IPS-11a (cell line): ENCODE data around the gene PPP2R5C.
"Not testable (repeated sequence)": the region's sequence is repeated elsewhere in the genome, so short reads cannot be mapped to it uniquely, and the experiment has no call there.

Experiments
- H3K4me3 ChIP-seq: one replicate; pipeline ENCODE4 v1.5.1; 2013; ENCODE audit warnings: low read depth, low read length, control low read depth

Gene PPP2R5C

DNA sequence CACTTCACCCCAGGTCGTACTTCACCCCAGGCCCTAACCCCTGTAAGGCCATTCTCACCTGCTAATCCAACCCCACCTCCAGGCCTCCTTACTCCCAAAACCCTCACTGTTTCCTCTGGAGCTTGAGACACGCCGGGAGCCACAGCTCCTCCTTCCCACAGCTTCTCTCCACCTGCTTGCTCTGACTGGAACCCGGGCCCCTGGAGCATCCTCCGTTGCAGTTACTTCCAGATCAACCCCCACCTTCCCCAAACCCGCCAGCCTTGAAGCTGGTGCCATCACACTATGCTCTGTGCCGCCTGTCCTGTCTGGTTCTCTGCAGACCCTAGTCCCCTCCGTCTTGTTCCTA lies 34.6 kb upstream of the PPP2R5C start:
- no peak overlapping the region for H3K4me3 ChIP-seq

DNA sequence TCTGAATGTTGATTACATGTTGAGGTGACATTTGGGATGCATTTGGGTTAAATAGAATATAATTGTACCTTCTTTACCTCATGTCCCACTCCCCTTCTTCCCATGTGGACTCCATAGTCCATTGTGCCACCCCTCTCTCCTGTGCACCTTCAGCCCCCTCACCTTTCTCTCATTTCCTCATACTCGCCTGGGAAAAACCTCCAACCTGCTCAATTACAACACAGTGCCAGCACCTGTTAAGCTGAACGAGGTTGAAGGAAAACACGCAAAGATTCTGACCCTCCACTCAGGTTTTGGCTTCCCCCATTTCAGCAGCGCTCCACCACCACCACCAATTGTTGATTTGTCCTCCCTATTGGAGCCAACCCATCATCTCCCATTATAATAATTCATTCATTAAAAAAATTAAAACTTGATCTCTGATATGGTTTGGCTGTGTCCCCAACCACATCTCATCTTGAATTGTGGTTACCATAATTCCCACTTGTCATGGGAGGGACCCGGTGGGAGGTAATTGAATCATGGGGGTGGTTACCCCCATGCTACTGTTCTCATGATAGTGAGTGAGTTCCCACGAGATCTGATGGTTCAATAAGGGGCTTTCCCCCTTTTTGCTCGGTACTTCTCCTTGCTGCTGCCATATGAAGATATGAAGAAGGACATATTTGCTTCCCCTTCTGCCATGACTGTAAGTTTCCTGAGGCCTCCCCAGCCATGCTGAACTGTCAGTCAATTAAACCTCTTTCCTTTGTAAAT lies 33.7 kb upstream of the PPP2R5C start:
- no peak overlapping the region for H3K4me3 ChIP-seq

DNA sequence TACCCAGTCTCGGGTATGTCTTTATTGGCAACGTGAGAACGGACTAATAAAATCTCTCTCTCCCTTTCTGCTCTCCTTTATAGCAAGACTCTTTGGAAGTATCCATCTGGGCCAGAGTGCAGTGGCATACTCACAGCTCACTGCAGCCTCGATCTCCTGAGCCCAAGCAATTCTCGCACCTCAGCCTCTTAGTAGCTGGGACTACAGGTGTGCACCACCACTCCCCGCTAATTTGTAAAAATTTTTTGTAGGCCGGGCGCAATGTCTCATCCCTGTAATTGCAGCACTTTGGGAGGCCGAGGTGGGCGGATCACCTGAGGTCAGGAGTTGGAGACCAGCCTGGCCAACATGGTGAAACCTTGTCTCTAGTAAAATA lies 33.2 kb upstream of the PPP2R5C start:
- no peak overlapping the region for H3K4me3 ChIP-seq

DNA sequence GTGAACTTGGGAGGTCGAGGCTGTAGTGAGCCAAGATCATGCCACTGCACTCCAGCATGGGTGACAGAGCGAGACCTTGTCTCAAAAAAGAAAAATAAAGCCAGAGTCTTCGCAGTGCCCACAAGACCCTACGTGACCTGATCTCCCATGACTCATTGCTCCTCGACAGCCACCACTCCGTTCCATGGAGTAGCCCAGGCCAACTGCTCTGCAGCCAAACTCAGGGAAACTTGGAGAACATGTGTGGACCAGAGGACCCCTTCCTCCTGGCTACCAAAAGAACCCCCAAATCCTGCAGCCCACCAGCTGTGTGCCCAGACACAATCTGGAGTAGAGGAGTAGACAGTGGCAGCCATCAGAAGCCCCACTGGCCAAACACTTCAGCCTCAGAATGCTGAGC lies 32.1 kb upstream of the PPP2R5C start:
- H3K4me3 ChIP-seq: no peak overlapping the region

DNA sequence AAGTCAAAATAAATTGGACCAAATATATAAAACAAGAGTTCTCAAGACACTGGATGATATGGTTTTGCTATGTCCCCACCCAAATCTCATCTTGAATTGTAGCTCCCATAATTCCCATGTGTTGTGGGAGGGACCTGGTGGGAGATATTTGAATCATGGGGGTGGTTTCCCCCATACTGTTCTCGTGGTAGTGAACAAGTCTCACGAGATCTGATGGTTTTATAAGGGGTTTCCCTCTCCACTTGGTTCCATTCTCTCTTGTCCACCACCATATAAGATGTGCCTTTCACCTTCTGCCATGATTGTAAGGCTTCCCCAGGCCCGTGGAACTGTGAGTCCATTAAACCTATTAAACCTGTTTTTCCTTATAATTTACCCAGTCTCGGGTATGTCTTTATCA lies 31.4 kb upstream of the PPP2R5C start:
- not testable (repeated sequence) for H3K4me3 ChIP-seq

DNA sequence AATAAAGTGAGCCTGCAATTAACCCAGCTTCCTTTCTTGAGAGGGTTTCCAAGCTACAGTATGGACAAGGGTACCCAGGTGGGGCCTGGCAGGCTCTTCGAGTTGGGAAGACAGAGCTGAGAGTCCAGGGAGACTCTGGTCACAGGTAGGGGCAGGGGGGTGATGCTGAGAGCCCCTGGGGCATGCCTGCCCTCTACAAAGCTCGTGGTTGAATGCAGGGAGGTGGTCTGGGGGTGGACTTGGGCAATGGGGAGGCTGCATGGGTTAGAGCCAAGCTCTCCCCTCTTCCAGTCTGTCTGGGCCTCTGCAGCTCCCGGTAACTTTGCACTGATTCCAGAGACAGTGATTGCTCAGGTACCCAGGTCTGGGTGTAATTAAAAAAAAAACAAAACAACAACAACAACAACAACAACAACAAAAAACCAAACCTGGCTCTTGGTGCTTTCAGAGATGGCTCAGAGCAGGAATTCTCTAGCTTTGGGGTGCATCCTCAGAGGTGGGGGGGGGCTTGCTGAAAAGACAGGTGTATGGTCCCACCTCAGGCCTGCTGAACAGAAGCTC lies 30.8 kb upstream of the PPP2R5C start:
- H3K4me3 ChIP-seq: no peak overlapping the region

DNA sequence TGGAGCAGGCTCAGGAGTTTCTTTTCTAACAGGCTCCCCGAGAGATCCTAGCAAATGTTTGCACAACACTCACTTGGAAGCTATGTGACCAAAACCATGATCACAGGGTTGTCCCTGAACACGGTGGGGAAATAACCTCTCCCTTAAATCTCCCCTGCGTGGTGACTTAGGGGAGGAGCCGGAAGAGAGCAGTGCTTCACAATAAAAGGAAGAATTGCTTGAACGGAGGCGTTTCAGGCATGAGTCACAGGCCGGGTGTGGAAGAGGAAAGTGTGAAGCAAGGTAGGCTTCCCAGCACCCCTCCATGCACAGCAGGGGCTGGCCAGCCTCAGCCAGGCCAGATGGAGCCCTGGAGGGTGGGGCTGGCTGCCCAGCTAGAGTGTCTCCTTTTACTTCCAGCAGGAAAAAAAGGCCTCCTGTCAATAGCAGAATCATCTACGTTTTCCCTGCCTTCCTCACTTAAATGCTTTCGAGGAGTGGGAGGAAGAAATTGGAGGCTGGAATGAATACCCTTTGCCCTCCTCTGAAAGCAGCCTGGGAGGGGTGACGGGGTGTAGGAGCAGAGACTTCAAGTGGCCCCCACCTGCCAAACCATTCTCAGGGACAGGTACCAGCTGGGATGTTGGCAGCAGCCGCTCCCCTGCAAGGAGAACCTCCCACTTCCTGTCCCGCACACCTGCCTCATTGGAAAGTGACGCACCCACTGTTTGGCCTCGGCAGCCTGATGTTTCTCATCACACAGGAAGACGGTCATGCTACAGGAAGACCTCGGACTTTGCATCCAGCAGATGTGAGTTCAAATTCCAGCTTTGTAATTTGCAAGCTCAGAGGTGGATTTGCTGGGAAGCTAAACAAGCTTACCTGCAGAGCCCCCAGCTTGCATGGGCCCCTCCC lies 30.1 kb upstream of the PPP2R5C start:
- no peak overlapping the region for H3K4me3 ChIP-seq

DNA sequence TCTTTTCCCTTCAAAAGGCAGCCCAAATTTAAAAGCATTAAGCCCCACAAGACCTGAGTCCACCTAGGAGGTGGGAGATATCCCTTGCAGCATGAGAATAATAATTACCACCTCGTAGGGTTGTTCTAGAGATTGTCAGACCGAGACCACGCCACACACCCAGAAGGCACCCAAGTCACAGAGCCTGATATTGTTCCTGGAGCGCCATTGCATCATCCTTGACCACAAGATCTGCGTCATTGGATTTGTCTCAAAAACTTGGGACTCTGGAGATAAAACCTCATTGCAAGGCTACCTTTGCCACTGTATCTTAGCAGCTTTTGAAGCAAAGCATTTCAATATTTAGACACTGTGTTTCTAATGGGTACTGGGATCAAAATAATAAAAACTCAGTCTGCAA lies 29.4 kb upstream of the PPP2R5C start:
- no peak overlapping the region for H3K4me3 ChIP-seq

DNA sequence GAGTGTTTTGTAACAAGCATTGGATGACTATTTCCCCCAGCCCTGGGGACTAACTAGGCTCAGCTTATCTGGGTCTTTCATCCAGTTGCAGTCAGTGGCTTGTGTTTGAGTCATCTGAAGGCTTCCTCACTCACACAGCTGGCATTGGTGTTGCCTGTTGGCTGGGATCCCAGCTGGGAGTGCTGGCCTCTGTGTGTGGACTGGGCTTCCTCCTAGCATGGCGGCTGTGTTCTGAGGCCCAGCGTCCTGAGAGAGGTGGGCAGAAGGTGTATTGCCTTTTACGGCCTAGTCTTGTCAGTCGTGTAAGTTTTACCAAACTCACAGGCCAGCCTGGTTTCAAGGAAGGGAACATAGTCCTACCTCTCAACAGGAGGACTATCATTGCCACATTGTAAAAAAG lies 28.3 kb upstream of the PPP2R5C start:
- no peak overlapping the region for H3K4me3 ChIP-seq

DNA sequence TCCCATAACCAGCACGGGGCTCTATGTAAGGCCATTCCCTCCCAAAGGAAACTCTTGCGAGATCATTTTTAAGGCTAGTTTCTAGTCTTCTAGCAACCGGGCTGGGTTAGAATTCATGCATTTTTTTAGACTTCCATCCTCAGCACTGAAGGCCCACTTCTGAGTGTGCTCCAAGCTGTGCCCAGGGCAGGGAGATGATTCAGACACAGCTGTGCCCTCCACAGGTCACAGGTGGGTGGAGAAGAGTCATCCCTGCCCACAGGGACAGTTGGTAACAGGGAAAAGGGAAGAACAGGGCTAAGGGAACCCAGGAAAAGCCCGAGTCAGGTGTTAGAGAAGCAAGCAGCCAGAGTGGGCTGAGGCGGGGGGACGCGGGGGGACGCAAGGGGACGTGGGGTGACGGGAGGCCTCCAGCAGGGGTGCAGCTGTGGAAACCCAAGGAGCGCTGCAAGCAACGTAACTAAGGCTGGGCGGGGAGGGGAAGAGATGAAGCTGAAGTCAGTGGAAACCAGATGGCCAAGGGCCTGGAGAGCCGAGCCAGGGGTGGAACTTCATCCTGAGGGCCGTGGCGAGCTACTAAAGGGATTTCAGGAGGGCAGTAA lies 27.2 kb upstream of the PPP2R5C start:
- H3K4me3 ChIP-seq: no peak overlapping the region

DNA sequence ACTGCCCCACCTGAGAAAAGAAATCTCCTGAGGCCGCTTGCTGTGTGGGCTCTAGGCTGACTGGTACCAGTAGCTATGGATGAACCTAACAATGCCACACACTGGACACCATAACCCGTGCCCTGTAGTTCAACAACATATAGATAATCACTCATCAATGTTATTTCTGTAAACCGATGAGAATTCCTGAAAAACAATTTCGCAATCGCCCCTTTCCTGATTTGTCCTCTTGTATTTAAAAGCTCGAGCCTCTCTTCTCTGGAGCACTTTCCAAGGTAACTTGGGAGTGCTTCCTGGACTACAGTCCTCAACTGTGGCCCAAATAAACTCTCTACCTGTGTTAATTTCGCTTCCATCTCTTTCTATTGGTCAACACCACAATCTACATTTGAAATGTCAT lies 26.1 kb upstream of the PPP2R5C start:
- H3K4me3 ChIP-seq: no peak overlapping the region

DNA sequence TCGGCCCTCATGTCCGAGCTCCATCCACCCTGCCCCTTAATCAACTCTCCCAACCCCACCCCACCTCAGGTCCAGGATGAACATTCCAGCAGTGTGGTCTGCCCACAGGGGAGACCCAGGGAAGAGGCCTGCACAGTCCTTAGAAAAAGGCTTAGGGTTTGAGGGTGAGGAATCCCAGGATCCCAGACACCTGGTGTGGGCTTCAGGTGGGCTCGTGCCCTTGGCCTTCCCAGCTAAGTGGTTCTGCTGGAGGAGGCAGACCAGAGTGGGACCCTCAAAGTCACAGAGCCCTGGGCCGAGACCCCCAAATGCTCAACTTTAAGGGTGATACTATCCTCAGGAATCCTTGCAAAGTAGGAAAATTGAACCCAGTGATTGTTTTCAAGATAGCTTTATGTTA lies 25.4 kb upstream of the PPP2R5C start:
- H3K4me3 ChIP-seq: no peak overlapping the region

DNA sequence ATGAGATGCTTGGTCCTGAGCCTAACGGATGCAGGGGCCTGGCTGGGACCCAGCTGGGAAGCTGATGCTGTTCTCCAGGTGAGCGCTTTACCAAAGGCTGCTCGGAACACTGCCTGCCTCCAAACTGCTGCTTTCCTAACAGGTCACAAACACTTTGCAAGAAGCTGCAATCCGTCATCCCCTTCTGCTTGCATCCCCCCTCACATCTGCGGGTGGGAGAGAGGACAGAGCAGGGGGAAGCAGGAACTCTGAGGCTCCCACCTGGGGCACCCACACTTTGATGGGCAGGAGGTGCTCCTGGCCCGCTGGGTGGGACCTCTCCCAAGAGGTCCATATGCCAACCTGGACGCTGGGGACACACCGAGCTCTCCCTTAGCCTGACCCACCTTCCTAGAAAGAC lies 24.9 kb upstream of the PPP2R5C start:
- H3K4me3 ChIP-seq: no peak overlapping the region

DNA sequence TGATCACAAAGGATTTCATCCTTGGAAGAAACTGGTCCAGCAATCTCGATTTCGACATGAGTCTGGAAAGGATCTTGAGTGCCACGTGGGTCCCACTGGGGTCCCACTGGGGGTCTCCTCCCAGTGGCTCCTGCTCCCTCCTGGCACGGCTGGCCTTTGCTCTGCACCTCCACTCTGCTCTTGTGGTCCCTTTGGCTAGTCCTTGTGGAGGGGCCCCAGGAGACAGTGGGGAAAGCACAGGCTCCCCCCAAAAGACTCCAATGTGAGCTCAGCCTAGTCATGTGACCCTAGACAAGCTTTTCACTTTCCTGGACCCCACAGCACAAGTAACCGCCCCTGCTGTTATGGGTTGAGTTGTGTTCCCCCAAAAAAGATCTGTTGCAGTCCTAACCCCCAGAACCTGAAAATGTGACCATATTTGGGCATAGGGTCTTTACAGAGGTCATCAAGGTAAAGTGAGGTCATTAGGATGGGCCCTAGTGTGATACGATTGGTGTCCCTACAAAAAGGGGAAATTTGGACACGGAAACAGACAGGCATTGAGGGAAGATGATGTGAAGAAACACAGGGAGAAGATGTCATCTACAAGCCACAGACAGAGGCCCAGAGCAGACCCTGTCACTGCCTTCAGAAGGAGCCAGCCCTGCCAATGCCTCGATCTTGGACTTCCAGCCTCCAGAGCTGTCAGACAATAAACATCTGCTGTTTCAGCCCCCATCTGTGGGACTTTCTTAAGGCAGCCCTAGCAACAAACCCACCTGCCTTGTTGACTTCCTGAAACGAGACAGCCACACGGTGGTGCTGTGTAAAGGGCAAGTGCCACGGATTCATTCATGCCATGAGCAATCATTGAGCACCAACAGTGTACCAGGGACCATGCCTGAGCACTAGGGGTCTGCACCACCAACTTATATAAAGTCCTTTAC lies 23.8 kb upstream of the PPP2R5C start:
- no peak overlapping the region for H3K4me3 ChIP-seq

DNA sequence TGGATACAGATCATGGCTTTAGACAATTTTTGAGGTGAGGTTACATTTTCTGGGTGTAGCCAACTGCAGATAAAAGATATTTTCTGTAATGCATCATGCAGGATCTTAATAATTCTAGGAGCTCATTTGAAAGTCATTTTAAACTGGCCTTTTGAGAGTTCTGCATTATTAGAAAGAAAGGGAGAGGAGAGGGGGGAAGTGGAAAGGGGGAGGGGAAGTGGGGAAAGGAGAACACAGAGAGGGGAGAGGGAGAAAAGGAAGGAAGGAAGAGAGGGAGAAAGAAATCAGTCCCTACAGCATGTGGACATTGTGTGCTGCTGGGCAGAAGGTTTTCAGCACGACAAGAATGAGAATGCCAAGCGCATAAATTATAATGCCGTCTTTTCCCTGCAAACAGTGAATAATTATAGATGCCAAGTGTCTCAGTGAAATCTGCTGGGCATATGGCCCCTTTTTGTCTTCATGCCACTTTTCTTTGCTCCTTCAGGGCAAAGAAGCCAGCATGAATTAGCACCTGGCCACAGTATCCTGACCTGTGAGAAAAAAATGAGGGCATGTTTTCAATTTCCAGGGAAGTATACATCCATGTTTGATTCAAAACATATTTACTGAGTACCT lies 22.7 kb upstream of the PPP2R5C start:
- no peak overlapping the region for H3K4me3 ChIP-seq

DNA sequence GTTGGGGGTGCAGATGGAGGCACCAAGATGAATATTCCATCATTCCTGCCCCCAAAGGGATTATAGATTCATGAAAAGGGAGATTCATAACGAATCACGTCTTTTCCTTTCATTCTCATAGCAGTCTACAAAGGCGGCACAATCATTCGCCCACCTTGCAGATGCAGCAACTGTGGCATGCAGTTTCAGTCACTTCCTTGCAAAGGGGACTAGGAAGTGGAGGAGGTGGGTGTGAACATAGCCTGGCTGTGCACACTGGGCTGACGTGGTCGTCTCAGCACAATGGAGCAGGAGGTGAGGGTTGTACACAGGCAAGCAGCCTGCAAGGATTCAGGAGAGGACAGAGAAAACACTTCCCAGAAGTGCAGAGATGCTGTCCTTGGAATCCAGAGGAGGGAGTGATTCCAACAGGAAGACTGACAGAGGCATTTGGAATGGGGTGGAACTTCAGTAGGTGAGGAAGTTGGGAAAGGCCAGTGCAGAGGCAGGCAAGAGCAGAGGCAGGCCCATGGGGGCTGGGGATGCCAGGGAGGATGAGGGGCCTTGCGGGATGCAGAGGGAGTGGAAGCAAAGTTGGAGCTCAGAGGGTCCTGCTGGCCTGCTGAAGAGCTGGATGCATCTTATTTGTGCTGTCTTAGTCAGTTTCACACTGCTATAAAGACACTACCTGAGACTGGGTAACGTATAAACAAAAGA lies 21.9 kb upstream of the PPP2R5C start:
- no peak overlapping the region for H3K4me3 ChIP-seq

DNA sequence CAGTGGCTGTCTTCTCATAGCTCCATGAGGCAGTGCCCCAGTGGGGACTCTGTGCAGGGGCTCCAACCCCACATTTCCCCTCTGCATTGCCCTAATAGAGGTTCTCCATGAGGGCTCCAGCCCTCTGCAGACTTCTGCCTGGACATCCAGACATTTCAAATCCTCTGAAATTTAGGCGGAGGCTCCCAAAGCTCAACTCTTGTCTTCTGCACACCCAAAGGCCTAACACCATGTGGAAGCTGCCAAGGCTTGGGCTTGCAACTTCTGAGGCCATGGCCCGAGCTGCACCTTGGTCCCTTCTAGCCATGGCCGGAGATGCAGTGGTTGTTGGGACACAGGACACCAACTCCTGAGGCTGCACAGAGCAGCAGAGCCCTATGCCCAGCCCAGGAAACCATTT lies 20.5 kb upstream of the PPP2R5C start:
- H3K4me3 ChIP-seq: no peak overlapping the region

DNA sequence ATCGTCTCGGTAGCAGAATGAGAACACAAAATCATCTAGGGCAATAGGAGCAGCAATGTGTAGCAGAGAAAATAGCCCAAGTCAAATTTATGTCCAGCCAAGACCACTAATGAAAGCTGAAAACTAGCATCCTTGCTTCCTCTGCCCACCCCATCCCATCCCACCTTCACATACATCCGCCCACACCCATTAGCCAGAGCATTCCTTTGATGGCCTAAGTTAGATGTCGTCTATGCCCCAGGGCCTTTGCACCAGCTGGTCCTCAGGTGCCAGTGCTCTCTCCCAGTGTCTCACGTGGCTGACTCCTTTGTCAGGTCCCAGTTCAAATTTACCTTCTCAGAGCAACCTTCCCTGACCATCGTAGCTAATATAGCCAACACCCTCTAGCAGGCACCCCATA lies 17.8 kb upstream of the PPP2R5C start:
- H3K4me3 ChIP-seq: no peak overlapping the region

DNA sequence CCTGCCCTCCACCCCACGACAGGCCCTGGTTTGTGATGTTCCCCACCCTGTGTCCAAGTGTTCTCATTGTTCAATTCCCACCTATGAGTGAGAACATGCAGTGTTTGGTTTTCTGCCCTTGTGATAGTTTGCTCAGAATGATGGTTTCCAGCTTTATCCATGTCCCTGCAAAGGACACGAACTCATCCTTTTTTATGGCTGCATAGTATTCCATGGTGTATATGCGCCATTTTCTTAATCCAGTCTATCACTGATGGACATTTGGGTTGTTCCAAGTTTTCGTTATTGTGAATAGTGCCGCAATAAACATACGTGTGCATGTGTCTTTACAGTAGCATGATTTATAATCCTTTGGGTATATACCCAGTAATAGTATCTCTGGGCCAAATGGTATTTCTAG lies 17.1 kb upstream of the PPP2R5C start:
- H3K4me3 ChIP-seq: not testable (repeated sequence)

DNA sequence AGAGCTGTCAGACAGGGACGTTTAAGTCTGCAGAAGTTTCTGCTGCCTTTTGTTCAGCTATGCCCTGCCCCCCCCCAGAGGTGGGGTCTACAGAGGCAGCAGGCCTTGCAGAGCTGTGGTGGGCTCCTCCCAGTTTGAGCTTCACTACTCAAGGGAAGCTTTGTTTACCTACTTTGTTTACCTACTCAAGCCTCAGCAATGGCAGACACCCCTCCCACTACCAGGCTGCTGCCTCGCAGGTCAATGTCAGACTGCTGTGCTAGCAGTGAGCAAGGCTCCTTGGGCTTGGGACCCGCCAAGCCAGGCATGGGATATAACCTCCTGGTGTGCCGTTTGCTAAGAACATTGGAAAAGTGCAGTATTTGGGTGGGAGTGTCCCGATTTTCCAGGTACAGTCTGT lies 11.8 kb upstream of the PPP2R5C start:
- H3K4me3 ChIP-seq: not testable (repeated sequence)
